Ovary (tissue), 9 donors: Measurements from ENCODE around the gene FABP6. TPM values are rescaled to one million over a fixed set of nuclear protein-coding genes. Genes with fewer than 3 reads are reported as not detected.
"Not testable (repeated sequence)": the region's sequence is repeated elsewhere in the genome, so short reads cannot be mapped to it uniquely, and the experiment has no call there.

ENCODE experiments used
- DNase-seq, 5 donors: peaks; one replicate each; pipeline ENCODE4 v3.0.0-alpha.2; 2019 to 2020
- H3K27ac ChIP-seq, 2 donors: fragments of 200-600 bp; one replicate each; pipeline versions ENCODE4 v1.5.1 to v1.8.0; 2019 to 2022
- H3K27me3 ChIP-seq: fragments of 200-600 bp; one replicate; pipeline ENCODE4 v1.8.0; 2022
- H3K36me3 ChIP-seq: fragments of 200-600 bp; sonication (generic); one replicate; pipeline ENCODE4 v1.5.1; 2019
- H3K4me1 ChIP-seq: one replicate; pipeline ENCODE4 v1.8.1; 2013; ENCODE audit warnings: mild to moderate bottlenecking, moderate library complexity; ENCODE audit not compliant: insufficient read depth
- H3K4me3 ChIP-seq: fragments of 200-600 bp; sonication (generic); one replicate; pipeline ENCODE4 v1.5.1; 2017
- H3K9me3 ChIP-seq, 2 donors: fragments of 200-600 bp in 1 of 2; sonication (generic) in 1 of 2; one replicate each; pipeline versions ENCODE4 v1.5.1 to v1.8.1; 2013 to 2019; ENCODE audit warnings: mild to moderate bottlenecking in 1 of 2, moderate library complexity in 1 of 2
- EP300 ChIP-seq: sonication (generic); formaldehyde crosslinking; IDR thresholded peaks from one replicate; pipeline ENCODE4 v1.6.1; 2017; ENCODE audit warnings: antibody characterized with exemption
- POLR2A ChIP-seq: fragments of 450-650 bp; IDR thresholded peaks from one replicate; pipeline ENCODE4 v1.6.1; 2017; ENCODE audit warnings: antibody characterized with exemption, mild to moderate bottlenecking, moderate library complexity
- WGBS, 3 donors: extraction: QIAGEN DNeasy Blood & Tissue Kit in 1 of 3; methylation state at CpG; one replicate each; pipeline versions ENCODE4 v1.1.5 to v1.1.7; 2013 to 2017; 5-methylcytosine and 5-hydroxymethylcytosine counted together
- intact Hi-C, 4 donors: fragments of 100-400 bp; cut with DNase I; formaldehyde crosslinking; loops; one replicate each; pipeline versions ENCODE4 v1.11.0 to v1.15.1; 2022 to 2023
- polyA plus RNA-seq, 2 donors: library from polyadenylated mRNA; stranded (reverse); fragments of 200-250 nt in 1 of 2; fragments of 350-450 nt in 1 of 2; fragmentation: Illumina TruSeq in 1 of 2; extraction: RNeasy Lipid Tissue Mini Kit (QIAGEN cat#74804) in 1 of 2; gene quantifications; one replicate each; pipeline ENCODE4 v1.2.3, GENCODE V29; 2013 to 2014
- total RNA-seq, 7 donors: library from RNA; depleted of rRNA in 2 of 7; stranded (reverse); fragments of >200 nt in 2 of 7; fragmentation: NEBNext Ultra II Directional in 3 of 7; extraction: Animal tissue kit (Norgen Biotek cat#: 25700) in 3 of 7; gene quantifications; one replicate each; pipeline versions ENCODE4 v1.1.0 to v1.2.4, GENCODE V29; 2016 to 2023
- TF ChIP-seq, protein P1 (sequence below), 3 donors: fragments of 450-650 bp in 2 of 3; fragments of 200-600 bp in 1 of 3; IDR thresholded peaks; one replicate each; pipeline versions ENCODE4 v1.5.1 to v1.8.0; 2016 to 2022; ENCODE audit warnings: antibody characterized with exemption in 3 of 3, mild to moderate bottlenecking in 1 of 3
- donor health status: DM: no; HTN: no; CAD: no; lungs with moderate emphysema.
- donor health status: DM: no; HTN: no; CAD: no.
- donor health status: Bipolar disorder and iron deficiency.
- donor health status: DM: yes; HTN: yes; CAD: no.
- donor health status: DM: no; HTN: no; CAD: no.
- donor health status: DM: yes; HTN: yes; CAD: no.

Gene FABP6
- total and polyA plus RNA-seq, 9 donors, result 0.83 to 10.6 (median 2.8) TPM; not detected in 5

DNA sequence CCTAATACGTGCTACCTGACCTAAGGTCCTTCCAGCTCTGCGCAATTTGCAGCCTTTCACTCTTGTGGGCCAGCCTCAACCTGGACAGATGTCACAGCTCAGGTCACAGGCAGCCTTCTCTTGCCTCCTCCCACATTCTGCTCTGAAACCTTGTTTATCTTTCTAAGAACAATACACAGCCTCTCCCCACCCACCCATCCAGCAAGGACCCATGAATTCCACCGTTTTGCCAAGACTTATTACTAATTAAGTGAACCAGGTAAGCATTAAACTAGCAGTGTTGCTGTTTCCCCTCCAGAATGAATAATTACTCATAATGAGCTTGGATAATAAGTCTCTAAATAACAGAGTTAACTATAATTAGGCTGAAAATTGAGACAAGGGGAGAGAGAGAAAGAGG lies 11.0 kb downstream of the FABP6 start:
- no peak for DNase-seq
- 25 to 45% (median 39%) methylated on average over 3 of the region's 3 CpGs for WGBS, 3 donors
- Histone ChIP-seq H3K4me3 (no peak overlapping the region), H3K9me3 (no peaks in the 10 kb centered on the region), H3K27me3 (no peaks in the 10 kb centered on the region), H3K36me3 (no peaks in the 10 kb centered on the region), H3K27ac (no peak overlapping the region), H3K4me1 (no peaks in the 10 kb centered on the region)
- intact Hi-C loops, result no loop called here
- TF ChIP-seq EP300, result no peak
- TF ChIP-seq POLR2A, result no peak
- TF ChIP-seq, protein P1, sequence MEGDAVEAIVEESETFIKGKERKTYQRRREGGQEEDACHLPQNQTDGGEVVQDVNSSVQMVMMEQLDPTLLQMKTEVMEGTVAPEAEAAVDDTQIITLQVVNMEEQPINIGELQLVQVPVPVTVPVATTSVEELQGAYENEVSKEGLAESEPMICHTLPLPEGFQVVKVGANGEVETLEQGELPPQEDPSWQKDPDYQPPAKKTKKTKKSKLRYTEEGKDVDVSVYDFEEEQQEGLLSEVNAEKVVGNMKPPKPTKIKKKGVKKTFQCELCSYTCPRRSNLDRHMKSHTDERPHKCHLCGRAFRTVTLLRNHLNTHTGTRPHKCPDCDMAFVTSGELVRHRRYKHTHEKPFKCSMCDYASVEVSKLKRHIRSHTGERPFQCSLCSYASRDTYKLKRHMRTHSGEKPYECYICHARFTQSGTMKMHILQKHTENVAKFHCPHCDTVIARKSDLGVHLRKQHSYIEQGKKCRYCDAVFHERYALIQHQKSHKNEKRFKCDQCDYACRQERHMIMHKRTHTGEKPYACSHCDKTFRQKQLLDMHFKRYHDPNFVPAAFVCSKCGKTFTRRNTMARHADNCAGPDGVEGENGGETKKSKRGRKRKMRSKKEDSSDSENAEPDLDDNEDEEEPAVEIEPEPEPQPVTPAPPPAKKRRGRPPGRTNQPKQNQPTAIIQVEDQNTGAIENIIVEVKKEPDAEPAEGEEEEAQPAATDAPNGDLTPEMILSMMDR (IDR thresholded peaks at IDR 0.05), result no peak

DNA sequence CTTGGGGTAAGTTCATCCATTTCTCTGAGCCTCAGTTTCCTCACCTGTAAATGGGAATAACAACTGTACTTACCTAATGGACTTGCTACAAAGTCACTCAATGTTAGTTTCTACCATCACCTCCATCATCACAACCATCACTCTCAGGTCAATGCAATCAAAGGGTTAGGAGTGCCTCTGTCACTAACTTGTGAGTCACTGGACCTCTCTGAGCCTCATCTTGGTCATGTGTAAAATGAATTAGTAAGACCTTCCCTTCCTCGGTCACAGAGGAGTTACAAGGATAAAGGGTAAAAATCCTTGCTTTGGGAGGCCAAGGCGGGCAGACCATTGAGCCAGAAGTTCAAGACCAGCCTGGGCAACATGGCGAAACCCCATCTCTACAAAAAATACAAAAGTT lies 12.8 kb downstream of the FABP6 start:
- no peak overlapping the region for H3K27ac ChIP-seq
- 60 to 92% (median 81%) methylated on average over 3 of the region's 3 CpGs for WGBS, 3 donors

DNA sequence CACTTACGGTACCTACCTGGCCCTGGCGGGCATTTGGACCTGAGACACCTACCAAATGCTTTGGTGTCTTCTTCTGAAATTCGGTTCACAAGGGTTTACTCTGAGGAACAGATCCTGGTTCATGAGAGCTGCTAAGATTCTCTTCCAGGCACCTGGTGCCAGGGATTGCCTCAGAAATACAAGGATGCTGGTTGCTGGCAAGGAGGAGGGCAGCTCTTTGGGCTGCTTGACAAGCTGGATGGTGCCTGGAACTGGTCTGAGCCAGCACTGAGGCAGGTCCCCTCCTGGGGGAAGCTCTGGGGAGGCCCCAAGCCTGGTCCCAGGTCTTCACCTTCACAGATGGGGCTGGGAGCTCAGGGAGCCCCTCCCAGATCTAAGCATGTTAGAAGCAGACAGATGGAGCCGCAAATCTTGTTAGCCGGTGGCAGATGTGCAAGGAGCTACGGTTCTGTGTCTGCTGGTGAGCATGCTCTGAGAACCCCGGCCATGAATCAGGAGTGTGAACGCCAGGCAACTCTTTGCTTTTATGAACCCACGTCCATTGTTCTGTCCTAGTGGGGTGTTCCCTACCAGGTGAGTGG lies 16.3 kb downstream of the FABP6 start:
- no peaks in the 10 kb centered on the region for H3K36me3 ChIP-seq
- H3K9me3 ChIP-seq, result no peaks in the 10 kb centered on the region
- no peak for DNase-seq
- no peak overlapping the region for H3K4me3 ChIP-seq
- H3K27me3 ChIP-seq, result no peaks in the 10 kb centered on the region
- intact Hi-C loops, result no loop called here
- H3K4me1 ChIP-seq, result no peaks in the 10 kb centered on the region
- no peak overlapping the region for H3K27ac ChIP-seq
- TF ChIP-seq POLR2A (no peak), EP300 (no peak)
- TF ChIP-seq, protein P1 (IDR thresholded peaks at IDR 0.05), result no peak
- 74 to 79% (median 74%) methylated on average over 9 of the region's 9 CpGs for WGBS, 3 donors

More for the DNA sequence above, 12.8 kb downstream of the FABP6 start:
- H3K4me1 ChIP-seq, result no peaks in the 10 kb centered on the region
- TF ChIP-seq EP300 (no peak), POLR2A (no peak)
- TF ChIP-seq, protein P1 (IDR thresholded peaks at IDR 0.05), result no peak
- no peaks in the 10 kb centered on the region for H3K36me3 ChIP-seq
- H3K9me3 ChIP-seq, result no peaks in the 10 kb centered on the region
- H3K27me3 ChIP-seq, result no peaks in the 10 kb centered on the region
- DNase-seq, result no peak
- intact Hi-C loops, result no loop called here
- no peak overlapping the region for H3K4me3 ChIP-seq

DNA sequence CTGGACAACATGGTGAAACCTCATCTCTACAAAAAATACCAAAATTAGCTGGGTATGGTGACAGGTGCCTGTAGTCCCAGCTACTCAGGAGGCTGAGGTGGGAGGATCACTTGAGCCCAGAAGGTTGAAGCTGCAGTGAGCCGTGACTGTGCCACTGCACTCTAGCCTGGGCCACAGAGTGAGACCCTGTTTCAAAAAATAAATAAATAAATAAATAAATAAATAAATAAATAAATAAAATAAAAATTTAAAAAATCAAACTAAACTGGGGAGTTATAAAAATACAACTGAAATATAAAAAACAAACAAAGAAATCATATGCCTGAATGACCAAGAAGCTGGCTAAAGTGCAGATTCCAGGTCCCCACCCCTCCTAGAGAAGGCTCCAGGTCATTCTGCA lies 20.3 kb downstream of the FABP6 start:
- H3K27ac ChIP-seq, H3K9me3 ChIP-seq, H3K4me1 ChIP-seq, H3K36me3 ChIP-seq, H3K4me3 ChIP-seq, DNase-seq, intact Hi-C loops, H3K27me3 ChIP-seq: not testable (repeated sequence)
- 95 to 100% (median 100%) methylated on average over 1 of the region's 1 CpG for WGBS, 3 donors

DNA sequence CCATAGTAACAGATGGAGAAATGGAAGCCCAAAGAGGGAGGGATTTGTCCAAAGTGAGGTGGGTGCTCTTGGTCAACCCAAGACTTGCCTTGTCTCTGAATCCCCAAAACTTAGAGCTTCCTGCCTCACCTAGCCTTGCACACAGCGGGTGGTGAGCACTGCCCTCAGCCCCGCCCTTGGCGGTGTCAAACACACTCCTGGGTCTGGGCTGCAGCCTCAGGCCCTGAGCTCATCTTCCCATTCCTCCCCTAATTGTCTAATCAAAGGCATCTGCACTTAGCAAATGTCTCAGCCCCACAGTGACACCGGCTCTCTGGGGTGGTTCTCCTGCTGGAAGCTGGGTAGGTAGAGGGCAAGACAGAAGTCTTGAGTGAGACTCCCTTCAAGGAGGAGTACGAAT lies 20.9 kb downstream of the FABP6 start:
- TF ChIP-seq POLR2A, result no peak
- TF ChIP-seq, protein P1 (IDR thresholded peaks at IDR 0.05), result no peak
- TF ChIP-seq EP300, result no peak
- intact Hi-C loops, result no loop called here
- Histone ChIP-seq H3K4me1 (no peaks in the 10 kb centered on the region), H3K36me3 (no peaks in the 10 kb centered on the region), H3K9me3 (no peaks in the 10 kb centered on the region), H3K4me3 (no peak overlapping the region), H3K27me3 (no peaks in the 10 kb centered on the region), H3K27ac (no peak overlapping the region)
- 94 to 99% (median 98%) methylated on average over 5 of the region's 5 CpGs for WGBS, 3 donors
- DNase-seq, result no peak
